ENCODE results near the gene HRH2. TPM values are rescaled to one million over a fixed set of nuclear protein-coding genes. Genes with fewer than 3 reads are reported as not detected.

HRH2 gene
- total RNA-seq, 2 experiments from 2014 or later: 21.7 to 25.5 TPM

DNA sequence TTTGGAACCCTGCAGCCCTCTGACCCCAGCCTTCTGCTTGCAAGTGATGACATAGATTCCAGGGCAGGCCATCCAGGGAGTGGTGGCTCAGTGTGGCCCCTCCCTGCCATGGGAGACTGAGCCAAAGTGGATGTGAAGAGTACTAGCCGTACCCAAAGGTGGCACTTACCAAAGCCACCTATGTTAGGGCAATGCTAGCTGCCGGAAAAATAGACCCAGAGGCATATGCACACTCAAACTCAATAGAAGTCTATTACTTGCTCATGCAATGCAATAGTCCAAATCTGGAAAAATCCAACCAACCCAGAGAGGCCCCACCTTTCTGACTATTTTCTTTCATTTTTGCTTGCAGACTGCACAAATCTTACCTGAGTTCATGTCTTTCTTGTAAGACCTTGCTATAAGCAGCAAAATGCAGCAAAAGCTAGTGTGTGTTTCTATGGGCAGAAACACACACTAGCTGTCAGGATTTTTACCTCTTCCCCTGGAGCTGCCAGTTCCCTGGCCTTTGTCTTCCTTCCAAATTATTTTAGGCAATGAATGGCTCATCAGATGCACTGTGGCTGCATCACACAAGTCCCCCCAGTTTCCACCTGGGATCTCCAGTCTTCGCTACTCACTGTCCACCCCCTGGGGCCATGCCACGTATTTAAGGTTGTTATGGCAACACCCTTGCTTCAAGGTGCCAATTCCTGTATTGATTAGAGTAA lies 74.0 kb downstream of the HRH2 start:
- no peaks in the 10 kb centered on the region for H3K36me3 Mint-ChIP-seq (ENCODE audit: low read depth)
- POLR2A ChIA-PET: no interaction called here
- H3K27me3 Mint-ChIP-seq: peaks cover 12% of the 10 kb centered on the region
- no peak overlapping the region for H3K4me3 Mint-ChIP-seq
- no peak for DNase-seq
- peaks cover 2% of the 10 kb centered on the region for H3K9me3 Mint-ChIP-seq
- CTCF ChIA-PET: interaction anchor here (0.7 to 2.6 kb wide), 3 partner anchors 13 to 198 kb away, joined by 3 to 19 read pairs (median 4); no protein-coding TSS in a partner anchor
- H3K4me1 Mint-ChIP-seq: peaks cover 6% of the 10 kb centered on the region
- no peak overlapping the region for H3K27ac Mint-ChIP-seq

GRCh38 chr5:175733017-175733416 lies 75.1 kb downstream of the HRH2 start:
- Mint-ChIP-seq H3K4me1 (peaks cover 6% of the 10 kb centered on the region), H3K9me3 (no peaks in the 10 kb centered on the region), H3K36me3 (ENCODE audit: low read depth) (no peaks in the 10 kb centered on the region), H3K27me3 (peaks cover 12% of the 10 kb centered on the region), H3K4me3 (no peak overlapping the region), H3K27ac (no peak overlapping the region)
- CTCF ChIA-PET: no interaction called here
- POLR2A ChIA-PET: no interaction called here
- no peak for DNase-seq

- CTCF ChIA-PET: no interaction called here
Observed at GRCh38 chr5:175734016-175734415, 76.1 kb downstream of the HRH2 start.

GRCh38 chr5:175734501-175734900 lies 76.6 kb downstream of the HRH2 start:
- Mint-ChIP-seq H3K4me1 (peaks cover 6% of the 10 kb centered on the region), H3K27me3 (peaks cover 13% of the 10 kb centered on the region), H3K27ac (no peak overlapping the region), H3K9me3 (no peaks in the 10 kb centered on the region), H3K36me3 (ENCODE audit: low read depth) (no peaks in the 10 kb centered on the region), H3K4me3 (no peak overlapping the region)
- POLR2A ChIA-PET: no interaction called here
- CTCF ChIA-PET: no interaction called here
- no peak for DNase-seq

More at GRCh38 chr5:175734016-175734415, 76.1 kb downstream of the HRH2 start:
- Mint-ChIP-seq H3K4me1 (peaks cover 6% of the 10 kb centered on the region), H3K9me3 (no peaks in the 10 kb centered on the region), H3K27ac (no peak overlapping the region), H3K4me3 (no peak overlapping the region), H3K27me3 (peaks cover 12% of the 10 kb centered on the region), H3K36me3 (ENCODE audit: low read depth) (no peaks in the 10 kb centered on the region)
- POLR2A ChIA-PET: interaction anchor here (0.7 kb wide), 1 partner anchor 15 kb away, joined by 3 read pairs; no protein-coding TSS in a partner anchor
- DNase-seq: no peak

GRCh38 chr5:175735701-175736100 lies 77.8 kb downstream of the HRH2 start:
- Mint-ChIP-seq H3K27ac (no peak overlapping the region), H3K9me3 (no peaks in the 10 kb centered on the region), H3K27me3 (peaks cover 17% of the 10 kb centered on the region), H3K4me1 (no peaks in the 10 kb centered on the region), H3K36me3 (ENCODE audit: low read depth) (no peaks in the 10 kb centered on the region), H3K4me3 (no peak overlapping the region)
- CTCF ChIA-PET: interaction anchor here (0.6 to 1.2 kb wide), 2 partner anchors 201 to 1736 kb away, joined by 3 to 4 read pairs; no protein-coding TSS in a partner anchor
- POLR2A ChIA-PET: no interaction called here
- no peak for DNase-seq

DNA sequence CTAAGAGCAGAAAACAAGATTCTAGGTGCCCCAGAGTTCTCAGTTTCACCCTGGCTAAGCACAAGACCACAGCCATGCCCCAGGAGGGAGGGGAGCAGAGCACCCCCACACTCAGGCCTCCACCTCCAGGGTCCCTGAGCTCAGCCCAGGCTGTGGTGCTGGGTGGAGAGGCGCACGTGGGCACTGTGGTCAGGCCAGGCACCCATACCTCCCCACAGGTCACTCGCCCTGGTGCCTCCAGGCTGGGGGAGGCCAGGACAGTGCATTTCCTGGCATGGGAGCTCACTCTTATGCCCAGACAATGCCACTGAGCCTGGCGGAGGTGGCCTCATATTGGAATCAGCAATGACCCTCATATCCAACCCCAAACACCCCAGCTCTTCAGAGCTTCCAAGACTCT lies 78.8 kb downstream of the HRH2 start:
- CTCF ChIA-PET: interaction anchor here (1.2 kb wide), 1 partner anchor 202 kb away, joined by 4 read pairs; no protein-coding TSS in a partner anchor
- H3K36me3 Mint-ChIP-seq (ENCODE audit: low read depth): no peaks in the 10 kb centered on the region
- POLR2A ChIA-PET: no interaction called here

DNA sequence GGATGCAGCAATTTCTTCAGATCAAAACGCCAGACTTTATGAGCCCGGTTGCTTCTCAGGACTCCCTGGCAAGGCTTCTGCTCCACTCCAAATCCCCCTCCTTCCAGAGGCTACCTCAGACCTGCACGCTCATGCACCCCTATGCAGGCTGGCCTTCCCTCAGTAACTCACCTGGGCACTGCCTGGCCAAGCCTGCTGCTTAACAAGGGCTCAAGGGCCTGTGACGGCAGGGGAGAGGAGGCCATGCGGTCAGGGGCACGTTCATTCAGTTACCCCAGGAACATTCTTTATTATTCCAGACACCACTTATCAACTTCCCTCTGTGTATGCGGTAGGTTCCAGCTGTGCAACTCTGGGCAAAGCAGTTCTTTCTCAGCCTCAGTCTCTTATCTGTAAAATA lies 79.6 kb downstream of the HRH2 start:
- Mint-ChIP-seq H3K9me3 (no peaks in the 10 kb centered on the region), H3K4me3 (no peak overlapping the region), H3K36me3 (ENCODE audit: low read depth) (no peaks in the 10 kb centered on the region), H3K4me1 (no peaks in the 10 kb centered on the region), H3K27me3 (peaks cover 19% of the 10 kb centered on the region), H3K27ac (no peak overlapping the region)
- CTCF ChIA-PET: no interaction called here
- no peak for DNase-seq
- POLR2A ChIA-PET: no interaction called here

More for the DNA sequence above, 78.8 kb downstream of the HRH2 start:
- Mint-ChIP-seq H3K9me3 (no peaks in the 10 kb centered on the region), H3K4me3 (no peak overlapping the region), H3K4me1 (no peaks in the 10 kb centered on the region), H3K27me3 (peaks cover 19% of the 10 kb centered on the region), H3K27ac (no peak overlapping the region)
- DNase-seq: no peak

GRCh38 chr5:175738126-175738525 lies 80.3 kb downstream of the HRH2 start:
- CTCF ChIA-PET: no interaction called here
- Mint-ChIP-seq H3K4me1 (no peaks in the 10 kb centered on the region), H3K27me3 (peaks cover 21% of the 10 kb centered on the region), H3K36me3 (ENCODE audit: low read depth) (no peaks in the 10 kb centered on the region), H3K9me3 (no peaks in the 10 kb centered on the region), H3K27ac (no peak overlapping the region), H3K4me3 (no peak overlapping the region)
- no peak for DNase-seq
- POLR2A ChIA-PET: interaction anchor here (0.5 kb wide), 1 partner anchor 260 kb away, joined by 3 read pairs; the partner anchor contains the start of gene SFXN1

DNA sequence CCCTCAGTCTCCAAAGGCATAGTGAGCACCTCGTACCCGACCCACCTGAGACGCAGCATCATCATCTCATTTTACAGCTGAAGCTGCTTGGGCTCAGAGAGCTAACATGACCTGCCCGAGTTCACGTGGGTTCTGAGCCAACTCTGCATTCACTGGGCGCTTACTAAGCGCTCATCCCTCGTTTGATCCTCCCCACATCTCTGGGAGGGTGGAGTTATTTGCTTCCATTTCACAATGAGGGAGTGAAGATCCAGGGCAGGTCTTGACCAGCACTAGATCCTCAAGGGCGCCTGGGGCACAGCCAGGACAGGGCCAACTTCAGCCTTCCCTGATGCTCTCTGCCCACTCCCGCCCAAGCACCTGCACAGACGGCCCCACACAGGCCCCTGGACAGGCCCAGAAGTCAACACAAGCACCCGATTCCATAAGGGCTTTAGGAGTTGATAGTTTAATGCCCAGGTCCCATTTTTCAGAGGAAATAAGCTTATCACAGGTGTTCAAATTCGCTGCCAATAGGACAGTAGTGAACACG lies 80.8 kb downstream of the HRH2 start:
- H3K4me1 Mint-ChIP-seq: no peaks in the 10 kb centered on the region
- no peak for DNase-seq
- peaks cover 21% of the 10 kb centered on the region for H3K27me3 Mint-ChIP-seq
- H3K27ac Mint-ChIP-seq: no peak overlapping the region
- ChIA-PET CTCF (no interaction called here), POLR2A (interaction anchor here (0.5 kb wide), 1 partner anchor 260 kb away, joined by 3 read pairs; the partner anchor contains the start of gene SFXN1)
- no peak overlapping the region for H3K4me3 Mint-ChIP-seq
- H3K36me3 Mint-ChIP-seq (ENCODE audit: low read depth): no peaks in the 10 kb centered on the region
- H3K9me3 Mint-ChIP-seq: no peaks in the 10 kb centered on the region

- ChIA-PET CTCF (no interaction called here), POLR2A (no interaction called here)
- no peak overlapping the region for H3K4me3 Mint-ChIP-seq
- peaks cover 21% of the 10 kb centered on the region for H3K27me3 Mint-ChIP-seq
- no peak overlapping the region for H3K27ac Mint-ChIP-seq
- no peaks in the 10 kb centered on the region for H3K4me1 Mint-ChIP-seq
- no peak for DNase-seq
- H3K9me3 Mint-ChIP-seq: no peaks in the 10 kb centered on the region
- H3K36me3 Mint-ChIP-seq (ENCODE audit: low read depth): no peaks in the 10 kb centered on the region
Observed at GRCh38 chr5:175740014-175740413, 82.1 kb downstream of the HRH2 start.

GRCh38 chr5:175741556-175741955 lies 83.7 kb downstream of the HRH2 start:
- no peak overlapping the region for H3K4me3 Mint-ChIP-seq
- ChIA-PET POLR2A (no interaction called here), CTCF (interaction anchor here (1.3 to 2.6 kb wide), 2 partner anchors 11 to 23 kb away, joined by 4 to 8 read pairs; no protein-coding TSS in a partner anchor)
- H3K36me3 Mint-ChIP-seq (ENCODE audit: low read depth): no peaks in the 10 kb centered on the region
- no peak for DNase-seq
- H3K27ac Mint-ChIP-seq: no peak overlapping the region
- no peaks in the 10 kb centered on the region for H3K4me1 Mint-ChIP-seq
- no peaks in the 10 kb centered on the region for H3K9me3 Mint-ChIP-seq
- H3K27me3 Mint-ChIP-seq: peaks cover 26% of the 10 kb centered on the region

- Mint-ChIP-seq H3K36me3 (ENCODE audit: low read depth) (no peaks in the 10 kb centered on the region), H3K27ac (no peak overlapping the region), H3K9me3 (no peaks in the 10 kb centered on the region), H3K4me3 (no peak overlapping the region), H3K4me1 (no peaks in the 10 kb centered on the region), H3K27me3 (peaks cover 32% of the 10 kb centered on the region)
- DNase-seq: no peak
- ChIA-PET POLR2A (no interaction called here), CTCF (interaction anchor here (0.6 to 2.6 kb wide), 3 partner anchors 12 to 109 kb away, joined by 3 to 8 read pairs (median 4); no protein-coding TSS in a partner anchor)
Observed at GRCh38 chr5:175742290-175742994, 84.6 kb downstream of the HRH2 start.

DNA sequence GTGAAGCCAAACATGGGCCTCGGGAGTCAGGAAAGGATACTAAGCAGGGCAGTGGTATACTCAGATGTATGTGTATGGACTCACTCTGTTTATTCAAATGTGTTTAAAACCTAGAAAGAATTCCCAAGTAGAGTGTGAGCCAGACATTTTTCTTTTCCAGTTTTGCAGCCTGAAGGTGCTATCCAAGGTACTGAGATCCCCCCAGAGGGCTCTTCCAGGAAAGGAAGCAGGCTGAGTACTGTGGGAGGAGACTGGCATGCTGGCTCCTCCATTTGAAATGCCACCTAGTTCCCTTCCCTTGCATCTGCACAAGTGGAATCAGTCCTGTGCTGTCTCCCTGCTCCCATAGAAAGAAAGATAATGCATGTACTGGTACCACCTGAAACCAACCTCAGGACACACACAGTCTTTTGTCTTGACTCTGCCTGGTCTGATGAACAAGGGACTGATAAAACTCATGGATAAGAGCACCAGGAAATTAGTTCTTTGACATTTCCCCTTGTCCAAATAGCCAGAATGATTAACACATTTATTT lies 85.9 kb downstream of the HRH2 start:
- Mint-ChIP-seq H3K4me1 (no peaks in the 10 kb centered on the region), H3K4me3 (no peak overlapping the region), H3K27ac (no peak overlapping the region), H3K27me3 (peaks cover 37% of the 10 kb centered on the region), H3K9me3 (no peaks in the 10 kb centered on the region), H3K36me3 (ENCODE audit: low read depth) (no peaks in the 10 kb centered on the region)
- no peak for DNase-seq
- POLR2A ChIA-PET: no interaction called here
- CTCF ChIA-PET: interaction anchor here (2.6 kb wide), 1 partner anchor 14 kb away, joined by 8 read pairs; no protein-coding TSS in a partner anchor
